PC-3 (cell line): ENCODE results near the gene DLK1. TPM values are rescaled to one million over a fixed set of nuclear protein-coding genes. Genes with fewer than 3 reads are reported as not detected.

Experiments used
- ATAC-seq: fragments of 200-7000 bp; cut with Tn5 transposase; 2 replicates; pipeline ENCODE4 v1.9.1; 2020; ENCODE audit warnings: mild to moderate bottlenecking, moderate library complexity
- BruUV-seq: library from RNA; stranded (reverse); fragments of 400-500 nt; replicated peaks from 2 replicates; lab custom pipeline; 2021; lab: Mats Ljungman, UMichigan
- CTCF ChIA-PET: fragments of 300-600 bp; sonication (Branson Sonifier 250); formaldehyde crosslinking; loops from one replicate; lab custom pipeline; 2022; ENCODE audit warnings: antibody characterized with exemption; lab: Charles Lee
- POLR2A ChIA-PET: fragments of 300-600 bp; sonication (Branson Sonifier 250); formaldehyde crosslinking; loops from one replicate; lab custom pipeline; 2022; ENCODE audit warnings: antibody characterized with exemption; ENCODE audit not compliant: unreplicated experiment; lab: Charles Lee
- DNase-seq: peaks from one replicate; pipeline ENCODE4 v3.0.0-alpha.2; 2015
- H2AFZ ChIP-seq: fragments of 300-600 bp; sonication (generic); 2 replicates; pipeline ENCODE4 v1.6.0; 2016; ENCODE audit warnings: antibody characterized with exemption, low read length
- H3F3A ChIP-seq: fragments of 300-600 bp; sonication (generic); one replicate; pipeline ENCODE4 v1.6.0; 2017; ENCODE audit warnings: antibody characterized with exemption, low read length, control low read depth, mild to moderate bottlenecking; ENCODE audit not compliant: unreplicated experiment
- H3K27ac ChIP-seq: fragments of 300-600 bp; sonication (generic); 2 replicates; pipeline ENCODE4 v1.5.1; 2016; ENCODE audit warnings: mild to moderate bottlenecking, low read length
- H3K27me3 ChIP-seq: fragments of 300-600 bp; sonication (generic); 2 replicates; pipeline ENCODE4 v1.6.1; 2016; ENCODE audit warnings: low read length, mixed read lengths
- H3K36me3 ChIP-seq: fragments of 300-600 bp; sonication (generic); 2 replicates; pipeline ENCODE4 v1.6.1; 2016; ENCODE audit warnings: low read depth, mixed run types, low read length, mixed read lengths
- H3K4me1 ChIP-seq: fragments of 300-600 bp; sonication (generic); 2 replicates; pipeline ENCODE4 v1.5.1; 2016; ENCODE audit warnings: low read length; ENCODE audit not compliant: insufficient read depth
- H3K4me2 ChIP-seq: fragments of 300-600 bp; sonication (generic); 2 replicates; pipeline ENCODE4 v1.6.0; 2016; ENCODE audit warnings: low read length
- H3K4me3 ChIP-seq: fragments of 300-600 bp; sonication (generic); 2 replicates; pipeline ENCODE4 v1.5.1; 2016; ENCODE audit warnings: mild to moderate bottlenecking, low read length, mixed read lengths
- H3K79me2 ChIP-seq: fragments of 300-600 bp; sonication (generic); 2 replicates; pipeline ENCODE4 v1.6.1; 2017; ENCODE audit warnings: low read length, mixed read lengths
- H3K9ac ChIP-seq: fragments of 300-600 bp; sonication (generic); 2 replicates; pipeline ENCODE4 v1.6.0; 2016; ENCODE audit warnings: mild to moderate bottlenecking, low read length
- H3K9me2 ChIP-seq: fragments of 300-600 bp; sonication (generic); replicated peaks from 2 replicates; pipeline ENCODE4 v1.6.1; 2016; ENCODE audit warnings: mixed run types, low read length, mixed read lengths
- H3K9me3 ChIP-seq: fragments of 300-600 bp; sonication (generic); 2 replicates; pipeline ENCODE4 v1.6.1; 2016; ENCODE audit warnings: low read length, mixed read lengths
- H4K20me1 ChIP-seq: fragments of 300-600 bp; sonication (generic); 2 replicates; pipeline ENCODE4 v1.6.1; 2016; ENCODE audit warnings: low read length, mixed read lengths
- EZH2 ChIP-seq: fragments of 300-600 bp; sonication (generic); IDR thresholded peaks from one replicate; pipeline ENCODE4 v1.6.1; 2017; ENCODE audit warnings: antibody characterized with exemption, mild to moderate bottlenecking, low read length; ENCODE audit not compliant: unreplicated experiment
- EZH2phosphoT487 ChIP-seq: fragments of 300-600 bp; sonication (generic); IDR thresholded peaks from 2 replicates; pipeline ENCODE4 v1.6.1; 2018; ENCODE audit warnings: mild to moderate bottlenecking, antibody characterized with exemption, low read length, borderline replicate concordance
- intact Hi-C: fragments of 100-400 bp; cut with micrococcal nuclease; formaldehyde crosslinking; loops from 2 replicates; pipeline ENCODE4 v1.9.0; 2023
- total RNA-seq: library from RNA; depleted of rRNA; stranded (reverse); fragments of >200 nt; gene quantifications from 2 replicates; pipeline ENCODE4 v1.2.3, GENCODE V29; 2014
- TF ChIP-seq, protein P1 (sequence below): fragments of 300-600 bp; sonication (generic); conservative IDR thresholded peaks from 2 replicates; pipeline ENCODE4 v1.5.1; 2017; ENCODE audit warnings: antibody characterized with exemption, low read depth, mild to moderate bottlenecking, low read length

DLK1 gene
- total RNA-seq, 1 experiment from 2014 or later, result not detected

DNA sequence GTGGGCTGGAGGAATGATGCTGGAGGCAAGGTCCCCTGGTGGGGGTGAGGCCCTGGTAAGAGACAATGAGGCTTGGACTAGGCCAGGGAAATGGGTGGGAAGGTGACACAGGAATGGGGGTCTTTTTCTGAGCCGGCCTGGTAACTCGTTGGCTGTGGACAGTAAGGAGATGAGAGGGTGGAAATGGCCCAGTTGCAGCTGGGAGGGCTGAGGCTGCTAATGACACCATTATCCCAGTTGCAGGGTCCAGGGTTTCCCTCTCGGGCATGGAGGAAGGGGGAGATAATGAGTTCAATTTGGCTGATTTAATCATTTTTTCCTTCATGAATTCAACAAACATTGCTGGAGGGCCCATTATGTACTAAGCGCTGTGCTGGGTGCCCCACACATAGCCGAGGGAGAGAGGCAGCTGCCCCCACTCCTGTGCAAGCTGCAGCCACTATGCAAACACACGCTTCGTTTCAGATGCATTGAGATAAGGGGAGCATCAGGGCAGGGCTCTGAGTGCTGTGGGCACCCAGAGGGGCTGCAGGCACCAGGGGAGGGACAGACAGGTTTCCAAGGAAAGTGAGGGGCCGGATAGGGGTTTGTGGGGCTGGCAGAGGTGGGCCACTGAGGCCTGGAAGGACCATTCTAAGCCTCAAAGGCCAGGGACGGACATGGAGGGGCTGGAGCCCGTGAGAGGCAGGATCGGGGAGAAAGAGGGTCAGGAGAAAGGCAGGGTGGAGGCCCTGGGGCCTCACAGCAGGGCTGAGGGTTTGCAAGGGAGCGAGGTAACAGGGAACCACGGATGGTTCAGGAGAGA is 56.0 kb downstream of the DLK1 start:
- intact Hi-C loops, result no loop called here

GRCh38 chr14:100783630-100784370 is 57.1 kb downstream of the DLK1 start:
- Histone ChIP-seq H3K27me3 (no peaks in the 10 kb centered on the region), H3K4me1 (no peaks in the 10 kb centered on the region), H3K79me2 (no peaks in the 10 kb centered on the region), H3K9ac (no peak overlapping the region), H3K9me3 (no peaks in the 10 kb centered on the region), H3K4me2 (no peak overlapping the region), H2AFZ (no peak overlapping the region), H3K4me3 (no peak overlapping the region), H4K20me1 (no peaks in the 10 kb centered on the region), H3K36me3 (no peaks in the 10 kb centered on the region), H3F3A (no peaks in the 10 kb centered on the region), H3K9me2 (no peaks in the 10 kb centered on the region), H3K27ac (no peak overlapping the region)
- no TSS peak for BruUV-seq
- no peak for DNase-seq
- CTCF ChIA-PET, result no interaction called here
- ATAC-seq, result no peak
- POLR2A ChIA-PET, result no interaction called here
- TF ChIP-seq EZH2phosphoT487 (no peak), EZH2 (no peak)
- TF ChIP-seq, protein P1, sequence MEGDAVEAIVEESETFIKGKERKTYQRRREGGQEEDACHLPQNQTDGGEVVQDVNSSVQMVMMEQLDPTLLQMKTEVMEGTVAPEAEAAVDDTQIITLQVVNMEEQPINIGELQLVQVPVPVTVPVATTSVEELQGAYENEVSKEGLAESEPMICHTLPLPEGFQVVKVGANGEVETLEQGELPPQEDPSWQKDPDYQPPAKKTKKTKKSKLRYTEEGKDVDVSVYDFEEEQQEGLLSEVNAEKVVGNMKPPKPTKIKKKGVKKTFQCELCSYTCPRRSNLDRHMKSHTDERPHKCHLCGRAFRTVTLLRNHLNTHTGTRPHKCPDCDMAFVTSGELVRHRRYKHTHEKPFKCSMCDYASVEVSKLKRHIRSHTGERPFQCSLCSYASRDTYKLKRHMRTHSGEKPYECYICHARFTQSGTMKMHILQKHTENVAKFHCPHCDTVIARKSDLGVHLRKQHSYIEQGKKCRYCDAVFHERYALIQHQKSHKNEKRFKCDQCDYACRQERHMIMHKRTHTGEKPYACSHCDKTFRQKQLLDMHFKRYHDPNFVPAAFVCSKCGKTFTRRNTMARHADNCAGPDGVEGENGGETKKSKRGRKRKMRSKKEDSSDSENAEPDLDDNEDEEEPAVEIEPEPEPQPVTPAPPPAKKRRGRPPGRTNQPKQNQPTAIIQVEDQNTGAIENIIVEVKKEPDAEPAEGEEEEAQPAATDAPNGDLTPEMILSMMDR, result no peak
- intact Hi-C loops, result no loop called here

More for the DNA sequence above, 56.0 kb downstream of the DLK1 start:
- ChIA-PET POLR2A (no interaction called here), CTCF (no interaction called here)
- Histone ChIP-seq H3K9me2 (no peaks in the 10 kb centered on the region), H2AFZ (no peak overlapping the region), H3K4me2 (no peak overlapping the region), H3K27me3 (0 out of 2 replicates have a peak, but pooled peaks cover 5% of the 10 kb centered on the region), H3K9ac (no peak overlapping the region), H3K27ac (no peak overlapping the region), H3F3A (no peaks in the 10 kb centered on the region), H3K36me3 (no peaks in the 10 kb centered on the region), H3K79me2 (no peaks in the 10 kb centered on the region), H3K9me3 (no peaks in the 10 kb centered on the region), H3K4me1 (no peaks in the 10 kb centered on the region), H3K4me3 (no peak overlapping the region), H4K20me1 (no peaks in the 10 kb centered on the region)
- no peak for DNase-seq
- TF ChIP-seq EZH2 (no peak), EZH2phosphoT487 (no peak)
- TF ChIP-seq, protein P1, result no peak
- no peak for ATAC-seq
- no TSS peak for BruUV-seq
